Measurements from ENCODE around the gene HIP1R. TPM values are rescaled to one million over a fixed set of nuclear protein-coding genes. Genes with fewer than 3 reads are reported as not detected.

HIP1R gene
- total and polyA plus RNA-seq, 2 experiments from 2014 or later, result 8.0 to 22.1 TPM

GRCh38 chr12:122850048-122850445, 14.8 kb downstream of the HIP1R start:
- H3K4me3 ChIP-seq, result no peak overlapping the region
- Mint-ChIP-seq H3K4me1 (peaks cover 5% of the 10 kb centered on the region), H3K27me3 (ENCODE audit: insufficient read depth, low read depth, poor library complexity) (peaks cover 6% of the 10 kb centered on the region), H3K4me3 (no peak overlapping the region), H3K27ac (no peak overlapping the region), H3K9me3 (no peaks in the 10 kb centered on the region), H3K36me3 (ENCODE audit: low read depth) (no peaks in the 10 kb centered on the region; the same call in 2 of the 3 replicates)
- H3K27me3 ChIP-seq (ENCODE audit: insufficient read depth), result no peaks in the 10 kb centered on the region
- no peaks in the 10 kb centered on the region for H3F3A ChIP-seq (replicated peaks; ENCODE audit: low read depth)
- ATAC-seq, result no peak
- peaks cover 6% of the 10 kb centered on the region; the same call in 1 of the 2 replicates for H4K20me1 ChIP-seq (replicated peaks; ENCODE audit: insufficient read depth)
- no peaks in the 10 kb centered on the region for H3K9me2 ChIP-seq (ENCODE audit: insufficient read depth)
- H3K27ac ChIP-seq (ENCODE audit: low read depth), result no peak overlapping the region
- no peak for TF ChIP-seq ZNF462 (CRISPR knock-in tag; IDR thresholded peaks at IDR 0.05)
- TF ChIP-seq CTCF (conservative IDR thresholded peaks at IDR 0.05; ENCODE audit: low read depth in 2 of 2), result no peak
- TF ChIP-seq STAT1 (IDR thresholded peaks at IDR 0.05; ENCODE audit: unreplicated experiment), result no peak
- TF ChIP-seq CREB1 (CRISPR knock-in tag; IDR thresholded peaks at IDR 0.05; ENCODE audit: low read depth), result no peak
- TF ChIP-seq ZNF331 (CRISPR knock-in tag; IDR thresholded peaks at IDR 0.05; ENCODE audit: low read depth), result no peak
- no peak for TF ChIP-seq JUNB (IDR thresholded peaks at IDR 0.05; ENCODE audit: unreplicated experiment)
- H3K36me3 ChIP-seq (ENCODE audit: insufficient read depth), result no peaks in the 10 kb centered on the region
- no peak overlapping the region for H3K4me2 ChIP-seq
- H3K4me1 ChIP-seq (ENCODE audit: insufficient read depth), result no peaks in the 10 kb centered on the region
- H3K79me2 ChIP-seq (replicated peaks; ENCODE audit: insufficient read depth), result no peaks in the 10 kb centered on the region
- H2AFZ ChIP-seq, result no peak overlapping the region
- no peak for DNase-seq (ENCODE audit: low spot score)

Data from GM23338 (cell line).